GM19035 (cell line): ENCODE data around the gene OR6T1.

ENCODE experiments used
- ATAC-seq: cut with Tn5 transposase; IDR thresholded peaks from one replicate; pipeline ENCODE4 v1.9.1; 2021; ENCODE audit not compliant: unreplicated experiment

OR6T1 gene, protein sequence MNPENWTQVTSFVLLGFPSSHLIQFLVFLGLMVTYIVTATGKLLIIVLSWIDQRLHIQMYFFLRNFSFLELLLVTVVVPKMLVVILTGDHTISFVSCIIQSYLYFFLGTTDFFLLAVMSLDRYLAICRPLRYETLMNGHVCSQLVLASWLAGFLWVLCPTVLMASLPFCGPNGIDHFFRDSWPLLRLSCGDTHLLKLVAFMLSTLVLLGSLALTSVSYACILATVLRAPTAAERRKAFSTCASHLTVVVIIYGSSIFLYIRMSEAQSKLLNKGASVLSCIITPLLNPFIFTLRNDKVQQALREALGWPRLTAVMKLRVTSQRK

DNA sequence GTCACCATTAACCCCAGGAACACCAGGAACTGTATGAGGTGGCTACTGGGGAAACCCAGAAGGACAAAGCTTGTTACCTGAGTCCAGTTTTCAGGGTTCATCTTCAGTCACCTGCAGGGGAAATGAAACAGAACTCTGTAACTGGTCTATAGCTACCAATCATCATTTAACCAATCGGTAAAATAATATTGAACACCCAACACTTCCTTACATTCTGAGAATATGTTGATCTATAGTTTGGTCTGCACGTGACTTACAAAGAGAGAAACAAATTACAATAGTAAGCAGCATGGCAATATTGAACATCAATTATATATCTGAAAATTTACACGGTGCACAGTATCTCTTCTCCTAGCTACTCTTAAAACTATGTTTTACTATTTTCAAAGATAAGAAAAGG is at the start of gene OR6T1:
TSS of gene OR6T1 (minus strand) at position 101 of the 400 bp plus-strand sequence. CDS start at position 101, 0 bp downstream.
- ATAC-seq, result no peak

DNA sequence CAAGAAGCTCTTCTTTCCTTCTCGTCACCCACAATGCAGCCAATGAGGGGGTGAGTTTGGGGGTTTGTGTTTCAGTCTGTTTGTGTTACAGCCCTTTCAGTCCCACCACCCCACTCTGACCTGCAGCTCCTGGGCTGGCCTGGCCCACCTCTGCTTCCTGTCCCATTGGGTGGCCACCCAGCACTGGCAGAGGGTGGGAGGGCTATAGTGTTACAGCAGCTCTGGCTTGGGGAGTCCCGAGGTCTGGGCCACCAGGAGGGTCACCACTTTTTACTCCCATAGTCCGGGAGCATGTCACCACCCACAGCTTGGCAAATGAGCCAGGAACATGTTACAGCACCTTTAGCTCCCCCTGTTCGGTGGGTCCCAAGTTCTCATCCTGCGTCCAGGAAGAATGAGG is 35.7 kb upstream of the OR6T1 start:
- no peak for ATAC-seq

DNA sequence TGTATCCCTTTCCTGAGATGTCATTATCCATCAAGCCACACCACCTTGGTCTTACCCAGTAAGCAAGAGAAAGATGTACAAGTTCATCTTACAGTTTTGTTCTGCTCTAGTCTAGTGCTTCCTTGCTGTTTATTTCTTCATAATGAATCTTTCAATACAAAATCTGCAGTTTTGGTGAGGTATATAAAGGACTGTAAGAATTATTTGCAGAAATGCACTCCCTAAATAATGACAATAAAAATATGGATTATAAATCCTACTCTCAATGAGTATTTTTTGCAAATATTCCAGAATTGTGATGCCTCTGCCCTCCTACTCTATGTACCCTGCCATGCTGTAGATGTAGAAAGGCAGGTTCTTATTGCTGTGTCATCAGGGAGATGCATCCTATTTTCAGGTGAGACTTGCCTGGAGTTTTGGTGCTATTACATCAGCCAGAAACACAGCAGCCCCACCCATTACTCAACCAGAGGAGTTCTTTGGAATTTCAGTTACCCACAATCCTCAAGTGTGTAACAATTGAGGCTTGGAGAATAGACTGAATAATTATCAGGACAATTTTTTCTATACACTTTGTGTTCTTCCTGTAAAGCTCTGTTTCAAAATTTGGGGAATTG is 34.2 kb upstream of the OR6T1 start, which contains the start of gene OR10S1:
TSS of gene OR10S1 (minus strand) at position 51 of the 617 bp plus-strand sequence. CDS start 117 bp downstream, outside the sequence.
- no peak for ATAC-seq

DNA sequence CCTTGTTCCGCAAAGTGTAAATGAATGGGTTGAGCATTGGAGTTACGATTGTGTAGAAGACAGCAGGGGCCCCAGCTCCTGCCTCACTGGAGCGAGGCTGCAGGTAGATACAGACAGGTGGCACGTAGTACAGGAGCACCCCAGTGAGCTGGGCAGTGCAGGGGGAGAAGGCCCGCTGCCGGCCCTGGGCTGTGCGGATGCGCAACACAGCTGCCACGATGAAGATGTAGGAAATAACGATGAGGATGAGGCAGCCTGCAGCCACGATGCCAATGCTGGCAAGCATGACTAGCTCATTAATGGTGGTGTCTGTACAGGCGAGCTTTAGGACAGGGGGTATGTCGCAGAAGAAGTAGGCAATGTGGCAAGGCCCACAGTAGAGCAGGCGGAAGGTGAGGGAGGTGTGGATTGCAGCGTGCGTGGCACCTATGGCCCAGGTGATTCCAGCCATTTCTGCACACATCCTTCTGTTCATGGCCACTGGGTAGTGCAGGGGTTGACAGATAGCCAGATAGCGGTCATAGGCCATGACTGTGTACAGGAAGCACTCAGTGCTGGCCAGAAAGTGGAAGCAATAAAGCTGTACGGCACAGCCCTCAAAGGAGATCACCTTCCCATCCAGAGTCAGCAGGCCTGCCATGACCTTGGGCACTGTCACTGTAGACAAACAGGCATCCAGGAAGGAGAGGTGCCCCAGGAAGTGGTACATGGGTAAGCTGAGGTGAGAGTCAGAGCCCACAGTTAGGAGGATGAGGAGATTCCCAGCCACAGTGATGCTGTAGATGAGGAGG is 33.3 kb upstream of the OR6T1 start:
- no peak for ATAC-seq

DNA sequence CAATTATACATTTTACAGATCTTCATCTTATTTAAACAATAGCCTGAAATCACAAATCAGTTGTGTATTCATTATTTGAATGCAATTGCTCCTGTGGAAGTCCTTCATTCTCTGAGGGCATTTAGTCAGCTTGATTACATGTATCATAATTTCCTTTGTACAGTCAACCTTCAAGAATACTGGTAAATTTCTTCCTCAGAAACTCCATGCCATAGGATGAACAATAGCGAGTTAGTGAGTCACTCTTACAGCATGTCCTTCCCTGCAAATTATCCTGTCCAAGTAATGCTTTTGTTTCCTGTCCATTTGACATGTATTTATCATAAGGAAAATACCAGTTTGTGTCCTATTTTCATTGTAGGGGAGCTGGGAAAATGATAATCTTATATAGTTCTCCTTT is 30.2 kb upstream of the OR6T1 start:
- ATAC-seq, result no peak

DNA sequence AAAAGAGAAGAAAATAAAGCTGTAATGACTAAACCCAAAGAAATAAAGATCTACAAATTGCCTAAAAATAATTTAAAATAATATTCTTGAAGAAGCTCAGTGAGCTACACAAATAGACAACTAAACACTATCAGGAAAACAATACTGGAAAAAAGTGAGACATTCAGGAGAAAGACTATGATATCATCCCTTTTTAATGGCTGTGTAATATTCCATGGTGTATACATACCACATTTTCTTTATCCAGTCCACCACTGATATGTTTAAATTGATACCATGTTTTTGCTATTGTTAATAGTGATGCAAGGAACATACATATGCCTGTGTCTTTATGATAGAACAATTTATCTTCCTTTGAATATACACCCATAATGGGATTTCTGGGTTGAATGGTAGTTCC is 13.1 kb upstream of the OR6T1 start:
- no peak for ATAC-seq

DNA sequence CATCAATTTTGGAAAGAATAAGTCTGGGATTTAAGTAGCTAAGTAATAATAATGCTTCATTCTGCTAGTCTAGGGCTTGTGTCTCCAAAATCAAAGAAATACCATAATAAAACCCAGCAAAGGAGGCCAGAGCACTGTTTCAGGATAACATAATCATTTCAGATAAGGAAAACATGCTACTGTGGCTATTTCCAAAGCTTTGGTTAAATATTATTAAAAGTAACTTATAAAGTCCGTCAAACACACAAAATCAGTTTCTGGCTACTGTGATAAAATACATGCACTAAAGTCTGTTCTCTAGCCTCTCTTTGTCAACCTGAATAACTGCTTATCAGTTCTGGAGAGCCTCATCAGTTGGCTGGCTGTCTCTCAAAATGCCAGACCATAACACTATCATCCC is 1.5 kb upstream of the OR6T1 start:
- no peak for ATAC-seq

DNA sequence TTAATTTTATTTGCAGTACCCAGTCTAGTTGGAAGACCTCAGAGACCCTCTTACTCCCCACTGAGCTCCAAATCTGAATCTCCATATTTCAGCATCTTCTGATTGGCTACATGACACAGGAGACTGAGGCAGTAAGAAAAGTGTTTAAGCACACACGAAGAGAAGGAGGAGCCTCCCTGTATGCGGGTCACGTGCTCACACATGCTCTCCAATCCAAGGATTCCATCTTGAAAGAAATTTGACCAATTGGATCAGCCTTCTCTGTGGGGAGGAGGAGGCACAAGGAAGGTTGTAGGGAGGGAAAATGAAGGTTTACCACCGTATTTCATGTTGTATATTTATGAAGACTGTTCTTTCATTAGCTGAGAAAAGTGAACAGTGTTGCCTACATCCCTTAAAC is 1.2 kb downstream of the OR6T1 start:
- no peak for ATAC-seq

DNA sequence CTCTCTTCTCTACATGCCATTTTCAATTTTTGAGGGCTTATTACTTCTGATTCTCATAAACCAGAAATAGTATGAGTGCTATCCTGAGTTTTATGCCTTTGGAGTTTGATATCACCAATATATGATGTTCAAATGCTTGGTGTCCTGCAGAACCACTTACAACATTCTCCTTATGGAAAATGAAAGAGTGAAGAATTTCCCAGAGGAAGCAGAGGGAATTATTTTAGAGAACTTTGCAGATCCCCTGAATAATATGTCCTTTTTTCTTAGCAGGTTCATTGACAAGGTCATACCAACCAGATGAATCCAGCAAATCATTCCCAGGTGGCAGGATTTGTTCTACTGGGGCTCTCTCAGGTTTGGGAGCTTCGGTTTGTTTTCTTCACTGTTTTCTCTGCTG is 4.3 kb downstream of the OR6T1 start, which contains the start of gene OR4D5:
TSS of gene OR4D5 (plus strand) at position 301 of the 400 bp plus-strand sequence. CDS start at position 301, 0 bp downstream.
- ATAC-seq, result no peak

DNA sequence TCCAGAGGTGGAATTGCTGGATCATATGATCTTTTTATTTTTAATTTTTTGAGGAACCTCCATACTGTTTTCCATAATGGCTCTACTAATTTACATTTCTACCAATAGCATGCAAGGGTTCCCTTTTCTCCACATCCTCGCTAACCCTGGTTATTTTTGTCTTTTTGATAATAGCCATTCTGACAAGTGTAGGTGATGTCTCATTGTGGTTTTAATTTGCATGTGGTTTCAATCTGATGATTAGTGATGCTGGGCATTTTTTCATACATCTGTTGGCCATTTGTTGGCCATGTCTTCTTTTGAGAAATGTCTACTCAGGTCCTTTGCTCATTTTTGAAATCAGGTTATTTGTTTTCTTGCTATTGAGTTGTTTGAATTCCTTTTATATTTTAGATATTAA is 19.6 kb downstream of the OR6T1 start:
- no peak for ATAC-seq

DNA sequence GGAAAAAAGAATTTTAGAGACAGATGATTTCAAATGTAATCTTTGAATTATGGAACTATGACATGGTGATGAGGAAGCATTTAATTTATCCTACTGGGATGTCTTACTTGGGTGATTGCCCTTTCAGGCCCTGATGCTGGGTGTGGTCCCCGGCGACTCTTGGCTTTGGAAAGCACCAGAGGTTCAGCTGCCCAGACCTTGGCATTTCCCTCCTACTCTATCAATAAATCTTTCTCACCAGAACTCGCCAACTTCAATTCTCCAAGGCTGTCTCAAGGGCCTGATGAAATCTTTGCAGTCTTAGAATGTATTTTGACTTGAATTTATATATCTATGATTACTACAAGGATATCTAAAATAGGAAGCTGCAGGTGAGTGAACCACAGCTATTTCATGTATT is 22.7 kb downstream of the OR6T1 start:
- ATAC-seq, result no peak

DNA sequence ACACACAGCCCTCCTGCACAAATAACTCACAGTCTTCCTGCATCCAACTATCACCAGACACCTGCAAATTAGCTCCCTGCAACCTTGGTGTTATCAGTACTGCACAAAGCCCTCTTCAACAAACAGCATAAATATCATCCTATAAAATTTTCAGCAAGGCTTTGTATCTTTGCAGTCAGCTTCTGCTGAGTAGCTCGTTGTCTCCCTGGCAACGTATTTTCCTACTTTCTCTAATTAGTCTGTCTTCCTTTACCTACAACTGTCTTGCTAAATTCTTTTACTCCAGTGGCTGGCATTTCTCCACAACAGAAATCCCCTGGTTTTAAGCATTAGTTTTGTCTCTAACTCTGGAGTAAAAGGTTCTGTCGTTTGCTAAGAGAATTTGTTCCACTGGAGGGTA is 37.8 kb downstream of the OR6T1 start:
- no peak for ATAC-seq

DNA sequence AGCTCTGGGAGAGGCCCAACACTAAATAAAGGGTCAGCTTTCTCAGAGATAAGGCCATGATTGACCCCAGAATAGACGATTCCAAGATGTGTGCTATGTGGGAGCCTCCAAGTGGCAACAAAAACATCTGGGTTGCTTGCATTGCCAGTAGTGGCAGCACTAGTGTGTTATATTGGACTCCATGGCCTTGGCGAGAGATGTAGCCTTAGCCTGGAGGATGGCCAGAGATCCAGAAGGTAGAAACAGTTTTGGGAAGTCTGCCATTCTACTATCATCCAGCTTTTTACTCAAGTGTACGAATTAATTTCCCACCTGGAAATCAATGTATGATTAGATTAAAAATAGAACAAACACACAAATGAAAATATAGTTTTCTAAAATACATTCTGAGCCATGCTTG is 38.7 kb downstream of the OR6T1 start:
- no peak for ATAC-seq

DNA sequence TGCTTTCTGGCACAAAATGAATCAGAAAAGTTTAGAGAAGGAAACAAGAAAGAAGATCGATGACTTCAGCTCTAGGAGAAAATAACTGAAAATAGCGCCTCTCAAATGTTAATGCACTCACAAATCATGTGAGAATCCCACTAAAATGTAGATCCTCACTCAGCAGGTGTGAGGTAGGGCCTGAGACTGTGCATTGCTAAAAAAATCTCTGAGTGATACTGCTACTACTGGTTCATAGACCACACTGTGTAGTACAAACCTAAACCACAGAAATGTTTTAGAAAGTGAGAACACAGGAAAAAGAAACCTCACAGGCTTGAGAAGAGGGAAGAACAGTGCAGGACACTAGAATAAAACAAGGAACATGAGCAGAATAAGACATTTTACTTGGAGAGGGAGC is 39.7 kb downstream of the OR6T1 start:
- ATAC-seq, result peak; percentile 81

DNA sequence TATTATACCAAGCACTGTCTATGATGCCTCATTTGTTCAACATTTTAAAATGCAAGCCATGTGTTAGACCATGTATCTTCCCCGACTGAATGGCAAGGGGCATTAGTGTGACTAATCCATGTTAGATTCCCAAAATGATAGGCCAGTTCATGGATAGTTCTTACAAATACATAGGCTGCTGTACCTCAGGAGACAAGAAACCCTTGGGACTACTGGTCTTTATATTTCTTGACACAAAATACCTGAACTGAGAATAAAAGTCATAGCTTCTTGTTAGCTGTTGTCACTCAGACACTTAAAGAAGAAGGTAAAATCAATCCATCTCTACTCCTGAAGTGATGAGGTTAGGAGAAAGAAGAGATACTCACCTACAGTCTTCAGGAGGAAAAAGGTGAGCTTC is 41.8 kb downstream of the OR6T1 start, which contains the start of gene OR8D4:
TSS of gene OR8D4 (plus strand) at position 301 of the 400 bp plus-strand sequence. CDS start 4,265 bp downstream, outside the sequence.
- ATAC-seq, result no peak

DNA sequence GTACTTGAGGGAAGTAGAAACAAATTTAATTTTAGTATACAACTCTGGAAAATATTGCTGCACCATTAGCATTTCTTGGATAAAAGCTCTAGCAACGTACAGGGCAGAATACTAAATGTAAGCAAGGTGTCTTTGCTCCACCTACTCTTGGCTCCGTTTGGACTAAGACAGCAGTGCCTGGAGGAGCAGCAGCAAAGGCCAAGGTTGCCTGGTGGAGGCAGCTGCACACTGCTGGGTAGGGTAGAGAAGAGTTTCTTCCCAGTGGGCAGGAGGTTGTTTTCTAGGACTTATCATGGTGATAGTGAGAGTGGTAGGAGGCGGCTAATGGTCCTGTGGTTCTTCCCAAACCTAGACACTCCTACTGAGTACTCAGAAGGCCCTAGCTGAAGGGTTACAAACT is 43.8 kb downstream of the OR6T1 start:
- ATAC-seq, result no peak
